Liver (tissue), 9 donors: Measurements from ENCODE around the gene RTN4R. TPM values are rescaled to one million over a fixed set of nuclear protein-coding genes. Genes with fewer than 3 reads are reported as not detected.
"Not testable (repeated sequence)": the region's sequence is repeated elsewhere in the genome, so short reads cannot be mapped to it uniquely, and the experiment has no call there.

Source experiments
- DNase-seq: peaks from one replicate; pipeline ENCODE4 v3.0.0-alpha.2; 2017; ENCODE audit warnings: low spot score
- H3K27ac ChIP-seq, 2 donors: one replicate each; pipeline ENCODE4 v1.7.0; 2013; ENCODE audit warnings: inconsistent platforms in 2 of 2, low read length in 2 of 2, control low read depth in 1 of 2, low read depth in 1 of 2, mild to moderate bottlenecking in 1 of 2
- H3K27me3 ChIP-seq, 4 donors: one replicate each; pipeline versions ENCODE4 v1.6.1 to v1.7.0; 2013; ENCODE audit warnings: low read length in 3 of 4, inconsistent platforms in 1 of 4, mild to moderate bottlenecking in 1 of 4, moderate library complexity in 1 of 4; ENCODE audit not compliant: control insufficient read depth in 4 of 4, insufficient read depth in 4 of 4
- H3K36me3 ChIP-seq, 4 donors: one replicate each; pipeline versions ENCODE4 v1.6.1 to v1.7.0; 2013; ENCODE audit warnings: low read length in 3 of 4, mild to moderate bottlenecking in 3 of 4, low read depth in 1 of 4, moderate library complexity in 1 of 4; ENCODE audit not compliant: control insufficient read depth in 4 of 4, insufficient read depth in 3 of 4
- H3K4me1 ChIP-seq, 4 donors: one replicate each; pipeline versions ENCODE4 v1.6.1 to v1.7.0; 2013; ENCODE audit warnings: low read length in 3 of 4, mild to moderate bottlenecking in 3 of 4, moderate library complexity in 1 of 4; ENCODE audit not compliant: control insufficient read depth in 4 of 4, insufficient read depth in 4 of 4
- H3K4me3 ChIP-seq, 3 donors: one replicate each; pipeline versions ENCODE4 v1.6.1 to v1.7.0; 2013; ENCODE audit warnings: low read length in 3 of 3, control low read depth in 1 of 3, low read depth in 1 of 3, mild to moderate bottlenecking in 1 of 3
- H3K9ac ChIP-seq, 2 donors: one replicate each; pipeline ENCODE4 v1.7.0; 2013; ENCODE audit warnings: low read length in 2 of 2, mild to moderate bottlenecking in 2 of 2, moderate library complexity in 2 of 2, control low read depth in 1 of 2, low read depth in 1 of 2
- H3K9me3 ChIP-seq, 4 donors: one replicate each; pipeline versions ENCODE4 v1.6.1 to v1.7.0; 2013; ENCODE audit warnings: low read length in 3 of 4; ENCODE audit not compliant: control insufficient read depth in 4 of 4
- ATF3 ChIP-seq: IDR thresholded peaks from 2 replicates; pipeline ENCODE4 v1.6.1; 2016; ENCODE audit warnings: antibody characterized with exemption
- FOXA1 ChIP-seq: IDR thresholded peaks from 2 replicates; pipeline ENCODE4 v1.6.1; 2016; ENCODE audit warnings: antibody characterized with exemption
- HNF4A ChIP-seq, 2 donors: conservative IDR thresholded peaks; 2 replicates each; pipeline ENCODE4 v1.6.1; 2016; ENCODE audit warnings: antibody characterized with exemption in 2 of 2, mild to moderate bottlenecking in 2 of 2
- HNF4G ChIP-seq: IDR thresholded peaks from 2 replicates; pipeline ENCODE4 v1.6.1; 2016; ENCODE audit warnings: antibody characterized with exemption
- MAX ChIP-seq: IDR thresholded peaks from 2 replicates; pipeline ENCODE4 v1.6.1; 2016; ENCODE audit warnings: antibody characterized with exemption
- NR2F2 ChIP-seq: IDR thresholded peaks from 2 replicates; pipeline ENCODE4 v1.6.1; 2016; ENCODE audit warnings: antibody characterized with exemption
- REST ChIP-seq: IDR thresholded peaks from 2 replicates; pipeline ENCODE4 v1.6.1; 2016; ENCODE audit warnings: antibody characterized with exemption, mild to moderate bottlenecking
- SP1 ChIP-seq: IDR thresholded peaks from 2 replicates; pipeline ENCODE4 v1.6.1; 2018; ENCODE audit warnings: antibody characterized with exemption, mild to moderate bottlenecking
- WGBS: extraction: QIAGEN DNeasy Blood & Tissue Kit; methylation state at CpG from one replicate; pipeline ENCODE4 v1.1.7; 2013; 5-methylcytosine and 5-hydroxymethylcytosine counted together
- polyA plus RNA-seq, 2 donors: library from polyadenylated mRNA; stranded (reverse) in 1 of 2; unstranded in 1 of 2; fragments of 200-250 nt in 1 of 2; fragments of >200 nt in 1 of 2; fragmentation: Nextera tagmentation in 1 of 2; extraction: Ambion mirVana in 1 of 2; gene quantifications; one replicate each; pipeline versions ENCODE4 v1.2.1 to v1.2.3, GENCODE V29; 2013 to 2015
- total RNA-seq, 2 donors: library from RNA; depleted of rRNA; stranded (reverse); fragments of >200 nt; gene quantifications; one replicate each; pipeline ENCODE4 v1.2.3, GENCODE V29; 2014
- donor health status: healthy.
- donor health status: healthy.
- donor health status: healthy.
- donor health status: healthy.
- donor health status: healthy.

RTN4R gene
- total and polyA plus RNA-seq, 4 donors: 0.33 to 10.4 (median 1.1) TPM

- H3K4me3 ChIP-seq, DNase-seq, H3K9ac ChIP-seq, H3K27ac ChIP-seq, H3K9me3 ChIP-seq, H3K27me3 ChIP-seq, H3K36me3 ChIP-seq: not testable (repeated sequence)
- peaks cover 1 to 26% (median 22%) of the 10 kb centered on the region in 4 donors for H3K4me1 ChIP-seq
- 89% methylated on average over 6 of the region's 7 CpGs for WGBS
Measured at GRCh38 chr22:20310180-20310579, 42.1 kb upstream of the RTN4R start.

GRCh38 chr22:20308806-20309650 lies 40.9 kb upstream of the RTN4R start:
- H3K9me3 ChIP-seq, H3K4me3 ChIP-seq, DNase-seq, H3K27ac ChIP-seq, H3K36me3 ChIP-seq, H3K9ac ChIP-seq, H3K27me3 ChIP-seq: not testable (repeated sequence)
- 93% methylated on average over 22 of the region's 22 CpGs for WGBS
- peaks cover 1 to 15% (median 12%) of the 10 kb centered on the region in 4 donors for H3K4me1 ChIP-seq

GRCh38 chr22:20307448-20308447 lies 39.6 kb upstream of the RTN4R start:
- WGBS: 91% methylated on average over 14 of the region's 14 CpGs
- H3K27ac ChIP-seq, DNase-seq, H3K36me3 ChIP-seq, H3K4me3 ChIP-seq, H3K27me3 ChIP-seq, H3K9me3 ChIP-seq, H3K9ac ChIP-seq, H3K4me1 ChIP-seq: not testable (repeated sequence)

GRCh38 chr22:20306646-20307447 lies 38.7 kb upstream of the RTN4R start:
- H3K4me1 ChIP-seq, H3K4me3 ChIP-seq, H3K9ac ChIP-seq, H3K27me3 ChIP-seq, H3K27ac ChIP-seq, H3K9me3 ChIP-seq, DNase-seq, H3K36me3 ChIP-seq: not testable (repeated sequence)
- WGBS: 91% methylated on average over 21 of the region's 21 CpGs

DNA sequence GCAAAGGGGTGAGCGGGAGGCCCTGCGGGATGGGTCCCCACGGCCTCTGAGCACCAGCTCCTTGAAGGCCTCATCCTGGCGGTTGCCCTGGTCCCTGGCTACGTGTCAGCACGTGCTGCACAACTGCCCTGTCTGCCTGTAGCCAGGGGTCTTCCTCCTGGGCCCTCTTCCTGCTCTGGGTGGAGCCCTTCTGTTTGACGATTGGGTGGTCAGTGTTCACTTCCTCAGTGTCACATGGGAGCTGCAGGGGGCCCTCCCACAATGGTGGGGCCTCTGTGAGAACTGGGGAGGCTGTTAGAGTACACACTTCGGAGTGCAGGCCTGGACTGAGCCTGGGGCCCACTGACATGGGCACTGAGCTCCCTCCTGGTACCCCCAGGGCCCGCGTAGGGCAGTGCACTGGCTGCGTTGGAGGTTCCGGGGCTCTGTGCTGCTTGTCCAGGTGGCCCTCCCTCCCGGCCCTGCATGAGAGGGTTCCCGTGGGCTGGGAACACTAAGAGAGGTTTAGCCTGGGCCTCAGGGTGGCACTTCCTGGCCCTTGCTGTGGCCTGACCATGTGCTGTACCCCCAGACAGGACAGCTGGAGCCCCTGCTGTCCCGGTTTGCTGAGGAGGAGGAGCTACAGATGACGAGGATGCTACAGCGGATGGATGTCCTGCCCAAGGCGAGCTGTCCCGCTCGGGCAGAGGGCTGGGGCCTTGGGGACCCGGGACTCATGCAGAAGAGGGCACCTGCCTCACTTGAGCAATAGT lies 38.0 kb upstream of the RTN4R start:
- Histone ChIP-seq H3K4me3 (no peak overlapping the region), H3K9me3 (no peaks in the 10 kb centered on the region), H3K27me3 (no peaks in the 10 kb centered on the region), H3K27ac (no peak overlapping the region), H3K36me3 (no peaks in the 10 kb centered on the region), H3K4me1 (peaks cover 0 to 7% (median under 1%) of the 10 kb centered on the region in 4 donors), H3K9ac (no peak overlapping the region)
- DNase-seq: no peak
- WGBS: 85% methylated on average over 21 of the region's 21 CpGs
- TF ChIP-seq HNF4G (no peak), SP1 (no peak), MAX (no peak), ATF3 (no peak), HNF4A (conservative IDR thresholded peaks at IDR 0.05) (no peak), NR2F2 (no peak), REST (no peak), FOXA1 (no peak)
